Tibial artery (tissue), 4 donors: ENCODE data around the gene ISYNA1.
A peak's percentile ranks its signal among the peaks of the same experiment; 100 is the strongest.

Source experiments
- DNase-seq, 2 donors: peaks; one replicate each; pipeline ENCODE4 v3.0.0-alpha.2; 2019
- H3K27ac ChIP-seq, 2 donors: fragments of 200-600 bp; sonication (generic) in 1 of 2; 1 replicate in 1 of 2; 2 replicates in 1 of 2; pipeline ENCODE4 v1.5.1; 2018 to 2019; ENCODE audit warnings: mild to moderate bottlenecking in 1 of 2
- H3K27me3 ChIP-seq, 2 donors: fragments of 200-600 bp; sonication (generic) in 1 of 2; one replicate each; pipeline versions ENCODE4 v1.5.1 to v1.6.0; 2016 to 2019
- H3K36me3 ChIP-seq, 3 donors: fragments of 200-600 bp; sonication (generic) in 2 of 3; one replicate each; pipeline ENCODE4 v1.5.1; 2016 to 2019; ENCODE audit warnings: mild to moderate bottlenecking in 2 of 3
- H3K4me1 ChIP-seq, 4 donors: fragments of 200-600 bp; sonication (generic) in 2 of 4; 1 replicate in 3 of 4; 2 replicates in 1 of 4; pipeline ENCODE4 v1.5.1; 2016 to 2019
- H3K4me3 ChIP-seq, 2 donors: fragments of 200-600 bp; sonication (generic) in 1 of 2; 1 replicate in 1 of 2; 2 replicates in 1 of 2; pipeline ENCODE4 v1.5.1; 2018 to 2019; ENCODE audit warnings: mild to moderate bottlenecking in 2 of 2
- H3K9me3 ChIP-seq, 3 donors: fragments of 200-600 bp; sonication (generic) in 1 of 3; one replicate each; pipeline ENCODE4 v1.5.1; 2016 to 2019
- intact Hi-C: fragments of 100-400 bp; cut with DNase I; formaldehyde crosslinking; loops from one replicate; pipeline ENCODE4 v1.15.0; 2023; ENCODE audit warnings: low total_unique reads
- TF ChIP-seq, protein P1 (sequence below), 2 experiments: fragments of 200-600 bp in 1 of 2; fragments of 450-650 bp in 1 of 2; IDR thresholded peaks; one replicate each; pipeline ENCODE4 v1.5.1; 2017 to 2019; ENCODE audit warnings: antibody characterized with exemption in 2 of 2, mild to moderate bottlenecking in 1 of 2, moderate library complexity in 1 of 2

The ISYNA1 gene

DNA sequence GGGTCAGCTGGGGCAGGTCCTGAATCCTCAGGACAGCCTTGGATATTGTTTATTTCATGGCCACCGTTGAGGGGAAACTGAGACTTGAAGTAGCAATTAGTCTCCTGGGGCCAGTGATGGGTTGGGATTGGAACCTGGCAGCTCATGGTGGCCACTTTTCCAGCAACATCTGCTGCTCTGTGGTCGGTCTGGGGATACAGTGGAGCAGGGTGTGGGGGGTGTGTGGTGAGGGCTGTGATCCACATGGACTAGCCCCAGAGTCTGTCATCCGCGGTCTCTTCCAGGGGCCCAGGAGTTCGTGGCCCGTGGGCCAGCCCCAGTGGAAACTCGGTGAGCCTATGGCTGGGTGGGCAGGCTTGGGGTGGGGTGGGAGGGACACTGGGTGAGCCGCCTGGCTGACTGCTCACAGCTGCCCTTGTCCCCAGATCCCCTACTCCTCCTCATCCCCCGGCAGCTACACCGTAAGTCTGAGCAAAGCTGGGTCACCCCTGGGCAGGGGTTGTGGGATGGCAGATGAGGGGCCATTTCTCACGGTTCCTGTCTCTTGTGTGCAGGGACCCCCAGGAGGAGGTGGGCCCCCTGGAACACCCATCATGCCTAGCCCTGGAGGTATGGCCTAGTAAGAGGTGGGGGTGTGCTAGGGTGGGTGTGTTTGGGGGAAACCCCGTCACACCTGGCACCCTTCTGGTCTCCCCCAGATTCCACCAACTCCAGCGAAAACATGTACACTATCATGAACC lies 5.5 kb downstream of the ISYNA1 start:
- H3K9me3 ChIP-seq = no peaks in the 10 kb centered on the region
- intact Hi-C loops = no loop called here
- H3K27ac ChIP-seq = peak overlapping the region; percentile 62 to 64
- peaks cover 5 to 28% (median 15%) of the 10 kb centered on the region in 3 donors for H3K36me3 ChIP-seq
- TF ChIP-seq, protein P1, sequence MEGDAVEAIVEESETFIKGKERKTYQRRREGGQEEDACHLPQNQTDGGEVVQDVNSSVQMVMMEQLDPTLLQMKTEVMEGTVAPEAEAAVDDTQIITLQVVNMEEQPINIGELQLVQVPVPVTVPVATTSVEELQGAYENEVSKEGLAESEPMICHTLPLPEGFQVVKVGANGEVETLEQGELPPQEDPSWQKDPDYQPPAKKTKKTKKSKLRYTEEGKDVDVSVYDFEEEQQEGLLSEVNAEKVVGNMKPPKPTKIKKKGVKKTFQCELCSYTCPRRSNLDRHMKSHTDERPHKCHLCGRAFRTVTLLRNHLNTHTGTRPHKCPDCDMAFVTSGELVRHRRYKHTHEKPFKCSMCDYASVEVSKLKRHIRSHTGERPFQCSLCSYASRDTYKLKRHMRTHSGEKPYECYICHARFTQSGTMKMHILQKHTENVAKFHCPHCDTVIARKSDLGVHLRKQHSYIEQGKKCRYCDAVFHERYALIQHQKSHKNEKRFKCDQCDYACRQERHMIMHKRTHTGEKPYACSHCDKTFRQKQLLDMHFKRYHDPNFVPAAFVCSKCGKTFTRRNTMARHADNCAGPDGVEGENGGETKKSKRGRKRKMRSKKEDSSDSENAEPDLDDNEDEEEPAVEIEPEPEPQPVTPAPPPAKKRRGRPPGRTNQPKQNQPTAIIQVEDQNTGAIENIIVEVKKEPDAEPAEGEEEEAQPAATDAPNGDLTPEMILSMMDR (IDR thresholded peaks at IDR 0.05) = no peak
- H3K4me1 ChIP-seq = peaks cover 0 to 47% (median 40%) of the 10 kb centered on the region in 4 donors
- peaks cover 0 to 12% of the 10 kb centered on the region in 2 donors for H3K27me3 ChIP-seq
- DNase-seq = peak in 1 of 2 donors; percentile 68
- H3K4me3 ChIP-seq = no peak overlapping the region

DNA sequence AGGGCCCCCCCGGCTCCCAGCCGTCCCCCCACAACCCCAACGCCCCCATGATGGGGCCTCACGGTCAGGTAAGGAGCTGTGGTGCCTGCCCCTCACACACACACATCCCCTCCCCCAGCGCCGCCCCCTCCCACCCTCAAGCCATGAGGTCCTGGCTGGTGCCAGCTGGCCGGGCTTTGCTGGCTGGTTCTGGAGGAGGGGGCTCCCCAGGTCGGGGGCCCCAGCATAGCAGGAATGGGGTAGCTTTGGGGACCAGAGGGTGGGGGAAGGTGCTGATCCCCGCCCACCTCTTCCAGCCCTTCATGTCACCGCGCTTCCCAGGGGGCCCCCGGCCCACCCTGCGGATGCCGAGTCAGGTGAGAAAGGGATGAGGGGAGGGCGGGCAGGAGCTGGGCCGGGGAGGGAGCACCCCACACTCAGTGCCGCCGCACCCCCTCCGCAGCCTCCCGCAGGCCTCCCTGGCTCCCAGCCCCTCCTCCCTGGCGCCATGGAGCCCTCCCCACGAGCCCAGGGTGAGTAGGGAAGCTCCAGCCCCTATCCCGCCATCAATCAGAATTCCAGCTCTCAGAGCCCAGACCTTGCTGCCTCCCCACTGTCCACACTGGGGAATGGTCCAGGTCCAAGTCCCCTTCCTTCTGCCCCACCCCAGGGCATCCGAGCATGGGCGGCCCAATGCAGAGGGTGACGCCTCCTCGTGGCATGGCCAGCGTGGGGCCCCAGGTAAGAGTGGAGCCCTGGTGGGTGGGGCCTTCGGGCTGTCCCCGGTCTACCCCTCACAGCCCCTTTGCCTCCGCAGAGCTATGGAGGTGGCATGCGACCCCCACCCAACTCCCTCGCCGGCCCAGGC lies 6.4 kb downstream of the ISYNA1 start:
- Histone ChIP-seq H3K4me1 (peaks cover 0 to 41% (median 36%) of the 10 kb centered on the region in 4 donors), H3K9me3 (no peaks in the 10 kb centered on the region), H3K27ac (no peak overlapping the region), H3K4me3 (no peak overlapping the region), H3K36me3 (peaks cover 5 to 28% (median 15%) of the 10 kb centered on the region in 3 donors), H3K27me3 (peaks cover 0 to 8% of the 10 kb centered on the region in 2 donors)
- intact Hi-C loops = no loop called here
- DNase-seq = peak in 1 of 2 donors; percentile 67
- TF ChIP-seq, protein P1 (IDR thresholded peaks at IDR 0.05) = no peak

DNA sequence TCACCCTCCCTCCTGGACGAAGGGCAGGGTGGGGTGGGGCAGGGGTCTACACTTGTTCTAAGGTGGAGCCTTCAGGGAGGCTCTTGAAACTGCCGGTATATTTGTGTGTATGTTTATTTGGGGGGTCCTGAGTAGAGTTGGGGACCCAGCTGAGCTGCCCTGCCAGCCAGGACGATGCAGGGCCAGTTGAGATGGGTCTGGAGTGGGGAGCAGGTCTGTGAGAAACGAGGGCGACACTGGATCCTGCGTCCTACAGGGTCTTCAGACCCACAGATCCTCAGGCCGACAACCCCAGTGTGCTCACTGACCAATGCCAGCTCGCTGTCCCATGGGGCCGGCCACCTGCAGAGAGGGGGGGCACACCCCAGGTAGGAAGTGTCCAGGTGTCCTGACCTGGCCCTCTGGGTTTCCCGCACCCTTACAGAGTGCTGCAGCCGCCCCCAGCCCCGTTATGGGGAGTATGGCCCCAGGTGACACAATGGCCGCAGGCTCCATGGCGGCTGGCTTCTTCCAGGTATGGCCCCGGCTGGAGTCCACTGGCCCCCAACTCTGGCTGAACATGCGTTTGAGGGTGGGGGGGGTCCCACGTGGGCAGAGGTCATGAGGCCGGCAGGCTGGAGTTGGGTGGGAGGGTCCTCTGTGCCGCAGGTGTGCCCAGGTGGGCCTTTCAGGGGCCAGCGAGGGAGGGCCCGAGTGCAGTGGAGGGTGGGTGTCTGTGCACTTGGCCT lies 7.4 kb downstream of the ISYNA1 start:
- Histone ChIP-seq H3K27me3 (peaks cover 0 to 8% of the 10 kb centered on the region in 2 donors), H3K4me3 (no peak overlapping the region), H3K4me1 (peaks cover 0 to 49% (median 45%) of the 10 kb centered on the region in 4 donors), H3K27ac (peak overlapping the region in 1 of 2 donors; percentile 73), H3K9me3 (no peaks in the 10 kb centered on the region), H3K36me3 (peaks cover 1 to 21% (median 9%) of the 10 kb centered on the region in 3 donors)
- intact Hi-C loops = no loop called here
- peak in 1 of 2 donors; percentile 67 for DNase-seq
- TF ChIP-seq, protein P1 (IDR thresholded peaks at IDR 0.05) = no peak

DNA sequence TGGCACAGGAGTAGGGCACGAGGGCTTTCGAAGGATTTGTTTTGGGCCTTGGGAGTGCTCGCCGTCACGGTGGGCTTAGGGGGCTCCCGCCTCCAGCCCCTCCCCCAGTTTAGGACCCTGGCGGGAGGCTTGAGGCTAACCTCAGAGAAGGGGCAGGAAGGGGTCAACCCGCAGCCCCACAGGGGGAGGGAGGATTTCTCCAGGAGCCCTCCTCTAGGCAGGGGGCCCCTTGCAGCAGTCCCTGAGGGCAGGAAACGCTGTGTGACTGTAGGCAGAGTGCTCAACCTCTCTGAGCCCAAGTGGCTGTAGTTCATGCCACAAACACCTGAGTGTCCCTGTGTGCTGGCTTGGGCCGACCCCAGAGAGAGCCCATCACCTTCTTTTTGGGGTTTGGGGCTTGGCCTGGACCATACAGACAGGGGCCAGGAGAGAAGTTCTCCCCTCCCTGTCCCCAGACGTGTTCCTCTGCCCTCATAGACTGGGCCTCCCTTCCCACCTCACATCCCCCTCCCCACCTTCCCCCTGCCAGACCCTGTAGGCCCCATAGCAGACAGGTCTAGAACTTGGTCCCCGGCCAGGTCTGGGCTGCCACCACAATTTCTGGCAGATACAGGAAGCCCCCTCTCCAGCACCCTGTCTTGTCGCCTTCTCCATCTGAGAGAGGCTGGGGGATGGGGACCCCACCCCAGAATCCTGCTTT lies 8.1 kb downstream of the ISYNA1 start:
- Histone ChIP-seq H3K4me3 (peak overlapping the region in 1 of 2 donors; percentile 51), H3K4me1 (peaks cover 0 to 55% (median 48%) of the 10 kb centered on the region in 4 donors)
- no peak for DNase-seq

More for the DNA sequence above, 8.1 kb downstream of the ISYNA1 start:
- Histone ChIP-seq H3K27me3 (peaks cover 0 to 8% of the 10 kb centered on the region in 2 donors), H3K36me3 (peaks cover 0 to 14% (median 2%) of the 10 kb centered on the region in 3 donors), H3K27ac (peak overlapping the region; percentile 66 to 73), H3K9me3 (no peaks in the 10 kb centered on the region)
- TF ChIP-seq, protein P1 (IDR thresholded peaks at IDR 0.05) = no peak
- intact Hi-C loops = no loop called here
